Testis (tissue), 3 donors: Measurements from ENCODE around the gene STMND1. TPM values are rescaled to one million over a fixed set of nuclear protein-coding genes. Genes with fewer than 3 reads are reported as not detected.

ENCODE experiments used
- DNase-seq: peaks from one replicate; pipeline ENCODE4 v3.0.0-alpha.2; 2019
- H3K27ac ChIP-seq, 2 donors: fragments of 200-600 bp; sonication (generic); one replicate each; pipeline ENCODE4 v1.5.1; 2019
- H3K27me3 ChIP-seq: fragments of 200-600 bp; sonication (generic); one replicate; pipeline ENCODE4 v1.5.1; 2019
- H3K36me3 ChIP-seq: fragments of 200-600 bp; sonication (generic); one replicate; pipeline ENCODE4 v1.5.1; 2017; ENCODE audit warnings: low read depth; ENCODE audit errors: missing control alignments
- H3K4me1 ChIP-seq: fragments of 200-600 bp; sonication (generic); one replicate; pipeline ENCODE4 v1.5.1; 2019
- H3K4me3 ChIP-seq, 2 donors: fragments of 200-600 bp; sonication (generic); one replicate each; pipeline ENCODE4 v1.5.1; 2017 to 2019
- H3K9me3 ChIP-seq: fragments of 200-600 bp; sonication (generic); one replicate; pipeline ENCODE4 v1.5.1; 2017
- CTCF ChIP-seq, 3 experiments: fragments of 450-650 bp in 2 of 3; fragments of 200-600 bp in 1 of 3; sonication (generic) in 1 of 3; IDR thresholded peaks; one replicate each; pipeline ENCODE4 v1.5.1; 2016 to 2019; ENCODE audit warnings: antibody characterized with exemption in 3 of 3, mild to moderate bottlenecking in 2 of 3, moderate library complexity in 1 of 3
- POLR2A ChIP-seq: fragments of 450-650 bp; IDR thresholded peaks from one replicate; pipeline ENCODE4 v1.6.1; 2017; ENCODE audit warnings: antibody characterized with exemption, mild to moderate bottlenecking, moderate library complexity
- whole genome bisulfite sequencing, 2 donors: methylation state at CpG; one replicate each; pipeline ENCODE4 v1.1.5; 2018; 5-methylcytosine and 5-hydroxymethylcytosine counted together
- intact Hi-C: fragments of 100-400 bp; cut with DNase I; formaldehyde crosslinking; loops from one replicate; pipeline ENCODE4 v1.15.1; 2023; ENCODE audit warnings: low total_unique reads
- polyA plus RNA-seq: library from polyadenylated mRNA; stranded (reverse); fragments of 350-450 nt; fragmentation: Illumina TruSeq; extraction: RNeasy Lipid Tissue Mini Kit (QIAGEN cat#74804); gene quantifications from one replicate; pipeline ENCODE4 v1.2.3, GENCODE V29; 2014; ENCODE audit warnings: low read depth, low replicate concordance; ENCODE audit not compliant: insufficient read depth
- total RNA-seq, 2 donors: library from RNA; depleted of rRNA; stranded (reverse); fragments of >200 nt; gene quantifications; one replicate each; pipeline ENCODE4 v1.2.3, GENCODE V29; 2016

Gene STMND1
- total and polyA plus RNA-seq, 3 donors from 2014 or later = 5.8 to 22.1 (median 19.3) TPM

DNA sequence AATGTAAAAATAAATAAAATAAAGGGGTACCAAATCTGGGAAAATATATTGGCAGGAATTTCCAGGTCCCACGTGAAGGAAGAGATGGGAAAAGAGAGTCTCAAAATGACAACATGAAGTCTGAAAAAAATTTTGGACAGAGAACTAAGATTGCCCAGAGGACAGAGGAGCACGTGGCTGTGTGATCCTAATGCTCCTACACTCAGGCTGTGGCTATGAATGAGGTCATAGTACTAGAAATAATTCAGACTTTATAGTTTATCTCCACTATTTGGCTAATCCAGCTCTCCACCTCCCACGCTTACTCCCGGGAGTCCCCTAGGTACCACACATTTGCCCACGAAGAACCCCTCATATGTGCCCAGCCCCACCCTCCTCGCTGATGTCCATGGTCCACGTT lies 42.8 kb upstream of the STMND1 start:
- H3K36me3 ChIP-seq = no peaks in the 10 kb centered on the region
- WGBS, 2 donors = 64 to 74% methylated on average over 7 of the region's 7 CpGs
- no peak overlapping the region for H3K27ac ChIP-seq
- no peak for DNase-seq
- H3K4me1 ChIP-seq = no peaks in the 10 kb centered on the region
- intact Hi-C loops = no loop called here
- H3K4me3 ChIP-seq = no peak overlapping the region
- no peaks in the 10 kb centered on the region for H3K9me3 ChIP-seq
- no peak for TF ChIP-seq POLR2A
- no peak for TF ChIP-seq CTCF (IDR thresholded peaks at IDR 0.05)
- H3K27me3 ChIP-seq = no peaks in the 10 kb centered on the region

- Histone ChIP-seq H3K9me3 (no peaks in the 10 kb centered on the region), H3K27ac (no peak overlapping the region), H3K4me1 (no peaks in the 10 kb centered on the region), H3K27me3 (no peaks in the 10 kb centered on the region), H3K36me3 (no peaks in the 10 kb centered on the region), H3K4me3 (no peak overlapping the region)
- DNase-seq = no peak
- 79 to 94% methylated on average over 3 of the region's 3 CpGs for WGBS, 2 donors
- intact Hi-C loops = no loop called here
- no peak for TF ChIP-seq POLR2A
- TF ChIP-seq CTCF (IDR thresholded peaks at IDR 0.05) = no peak
Measured at GRCh38 chr6:17059850-17060249, 42.0 kb upstream of the STMND1 start.

DNA sequence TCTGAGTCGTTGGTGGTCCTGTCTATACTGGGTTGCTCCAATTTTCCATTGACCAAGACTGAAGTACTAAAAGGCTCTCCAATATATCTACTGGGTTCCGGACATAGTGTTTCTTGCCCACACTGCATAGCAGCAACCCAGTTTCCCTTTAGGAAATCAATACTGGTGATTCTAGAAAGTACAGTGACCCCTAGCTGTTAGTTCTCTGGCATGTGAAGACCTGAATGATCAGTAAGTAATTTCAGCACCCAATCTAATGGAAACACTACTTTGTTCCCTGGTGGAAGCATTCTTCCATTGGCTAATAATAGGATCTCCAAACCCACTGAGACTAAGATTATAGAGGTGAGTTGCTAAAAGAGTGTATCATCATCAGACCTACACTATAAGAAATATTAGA lies 40.8 kb upstream of the STMND1 start:
- Histone ChIP-seq H3K36me3 (no peaks in the 10 kb centered on the region), H3K9me3 (no peaks in the 10 kb centered on the region), H3K4me3 (no peak overlapping the region), H3K4me1 (no peaks in the 10 kb centered on the region), H3K27me3 (no peaks in the 10 kb centered on the region), H3K27ac (no peak overlapping the region)
- WGBS, 2 donors = 80 to 92% methylated on average over 2 of the region's 2 CpGs
- no peak for DNase-seq
- intact Hi-C loops = no loop called here
- no peak for TF ChIP-seq CTCF (IDR thresholded peaks at IDR 0.05)
- TF ChIP-seq POLR2A = no peak

DNA sequence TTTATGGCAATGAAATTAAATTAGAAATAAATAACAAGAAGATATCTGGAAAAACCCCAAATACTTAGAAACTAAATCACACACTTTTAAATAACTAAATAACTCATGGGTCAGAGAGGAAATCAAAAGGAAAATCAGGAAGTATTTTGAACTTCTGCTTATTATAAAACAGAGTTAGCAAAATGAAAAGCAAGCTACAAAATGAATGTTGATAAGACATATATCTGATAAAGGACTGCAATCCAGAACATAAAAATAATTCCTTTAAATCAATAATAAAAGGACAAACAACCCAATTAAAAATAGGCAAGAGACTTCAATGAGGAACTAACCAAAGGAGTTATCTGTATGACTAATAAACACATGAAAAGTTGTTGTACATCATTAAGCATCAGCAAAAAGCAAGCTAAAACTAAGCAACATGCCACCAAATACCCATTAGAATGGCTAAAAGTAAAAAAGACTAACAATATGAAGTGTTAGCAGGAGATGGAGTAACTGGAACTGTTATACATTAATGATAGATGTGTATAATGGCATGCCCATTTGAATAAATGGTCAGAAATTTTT lies 38.9 kb upstream of the STMND1 start:
- DNase-seq = no peak

More for the DNA sequence above, 38.9 kb upstream of the STMND1 start:
- Histone ChIP-seq H3K9me3 (no peaks in the 10 kb centered on the region), H3K36me3 (no peaks in the 10 kb centered on the region), H3K27ac (no peak overlapping the region), H3K27me3 (no peaks in the 10 kb centered on the region), H3K4me1 (no peaks in the 10 kb centered on the region), H3K4me3 (no peak overlapping the region)
- TF ChIP-seq CTCF (IDR thresholded peaks at IDR 0.05) (no peak), POLR2A (no peak)
- intact Hi-C loops = no loop called here
